Measurements from ENCODE around the gene ACER3.

Gene ACER3

DNA sequence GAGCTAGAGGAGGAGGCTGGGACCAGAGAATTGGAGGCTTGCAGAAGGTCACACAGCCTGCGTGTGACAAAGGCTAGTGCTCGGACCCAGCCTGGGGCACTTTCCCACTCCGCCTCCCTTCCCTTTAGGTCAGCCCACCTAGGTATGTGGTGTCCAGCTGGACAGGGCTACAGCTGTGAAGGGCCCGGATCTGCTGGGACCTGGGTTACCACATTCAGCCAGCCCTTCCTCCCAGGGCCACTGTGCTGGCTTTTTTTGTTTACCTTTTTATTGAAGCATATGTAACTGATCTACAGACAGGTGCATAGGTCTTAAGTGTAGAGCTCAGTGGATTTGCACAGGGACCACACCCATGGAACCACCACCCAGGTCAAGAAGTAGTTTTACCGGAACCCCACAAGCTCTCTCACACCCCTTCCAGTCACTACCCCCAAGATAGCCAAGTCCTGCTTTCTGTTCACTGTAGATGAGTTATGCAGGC is 214.7 kb downstream of the ACER3 start:
- no peak for DNase-seq (ENCODE audit: low read depth)

Data from stromal cell of bone marrow (primary cell).